H1 (cell line): ENCODE results near the gene NEBL. TPM values are rescaled to one million over a fixed set of nuclear protein-coding genes. Genes with fewer than 3 reads are reported as not detected.
A peak's percentile ranks its signal among the peaks of the same experiment; 100 is the strongest.

Source experiments
- CTCF ChIA-PET: fragments of 300-600 bp; sonication (Branson Sonifier 250); formaldehyde crosslinking; loops from one replicate; lab custom pipeline; 2021; ENCODE audit not compliant: partially characterized antibody; lab: Charles Lee
- POLR2A ChIA-PET: fragments of 300-600 bp; sonication (Branson Sonifier 250); formaldehyde crosslinking; loops from one replicate; lab custom pipeline; 2021; ENCODE audit warnings: inconsistent platforms; ENCODE audit not compliant: partially characterized antibody; lab: Charles Lee
- DNase-seq, 2 experiments: peaks; one replicate each; pipeline versions ENCODE4 v3.0.0 to v3.0.0-alpha.2; 2010 to 2022; ENCODE audit warnings: low spot score in 2 of 2, low read depth in 1 of 2, mixed read lengths in 1 of 2
- FAIRE-seq: peaks from 2 replicates; lab custom pipeline; 2011; peaks lifted over from hg19 to GRCh38; lab: Jason Lieb, UNC
- H2AFZ ChIP-seq: 2 replicates; pipeline ENCODE4 v1.8.1; 2012; ENCODE audit warnings: low read length, inconsistent platforms
- H2AK5ac ChIP-seq: 2 replicates; pipeline ENCODE4 v1.6.1; 2013; ENCODE audit warnings: low read depth, low read length
- H2BK120ac ChIP-seq: replicated peaks from 2 replicates; pipeline ENCODE3; 2013; ENCODE audit warnings: low read depth, low read length, inconsistent platforms
- H2BK12ac ChIP-seq: 2 replicates; pipeline ENCODE4 v1.6.1; 2013; ENCODE audit warnings: low read depth, low read length
- H2BK15ac ChIP-seq: 2 replicates; pipeline ENCODE4 v1.6.1; 2013; ENCODE audit warnings: low read length
- H2BK20ac ChIP-seq: 2 replicates; pipeline ENCODE4 v1.6.1; 2013; ENCODE audit warnings: low read length
- H2BK5ac ChIP-seq: 2 replicates; pipeline ENCODE4 v1.6.1; 2013; ENCODE audit warnings: low read depth, low read length
- H3K14ac ChIP-seq: 2 replicates; pipeline ENCODE4 v1.6.1; 2013; ENCODE audit warnings: inconsistent platforms; ENCODE audit not compliant: insufficient read length
- H3K18ac ChIP-seq: 2 replicates; pipeline ENCODE4 v1.6.1; 2013; ENCODE audit warnings: low read length; ENCODE audit errors: extremely low read depth
- H3K23ac ChIP-seq: 2 replicates; pipeline ENCODE4 v1.6.1; 2013; ENCODE audit warnings: inconsistent platforms; ENCODE audit not compliant: insufficient read length
- H3K23me2 ChIP-seq: 2 replicates; pipeline ENCODE4 v1.6.1; 2013; ENCODE audit warnings: low read depth, low read length
- H3K27ac ChIP-seq: 2 replicates; pipeline ENCODE4 v1.6.1; 2011; ENCODE audit warnings: low read depth, low read length, inconsistent platforms
- H3K27me3 ChIP-seq, 4 experiments: replicated peaks in 1 of 4; 1 replicate in 1 of 4; 2 replicates in 3 of 4; pipeline versions ENCODE4 v1.6.1 to v1.8.1; 2011 to 2013; ENCODE audit warnings: low read length in 3 of 4, mild to moderate bottlenecking in 3 of 4, inconsistent platforms in 2 of 4, mixed read lengths in 2 of 4, moderate library complexity in 1 of 4; ENCODE audit not compliant: control insufficient read depth in 3 of 4, insufficient read depth in 3 of 4; ENCODE audit errors: extremely low read depth in 1 of 4
- H3K36me3 ChIP-seq, 4 experiments: 2 replicates each; pipeline versions ENCODE4 v1.6.1 to v1.8.1; 2011 to 2013; ENCODE audit warnings: mild to moderate bottlenecking in 4 of 4, low read length in 3 of 4, moderate library complexity in 2 of 4, control low read depth in 1 of 4, inconsistent platforms in 1 of 4; ENCODE audit not compliant: insufficient read depth in 4 of 4, control insufficient read depth in 2 of 4
- H3K4ac ChIP-seq: replicated peaks from 2 replicates; pipeline ENCODE3; 2013; ENCODE audit warnings: low read length, low read depth, mixed read lengths, inconsistent platforms; ENCODE audit not compliant: insufficient read length
- H3K4me1 ChIP-seq, 4 experiments: replicated peaks in 1 of 4; 1 replicate in 1 of 4; 2 replicates in 3 of 4; pipeline versions ENCODE4 v1.6.1 to v1.8.1; 2011 to 2013; ENCODE audit warnings: low read length in 3 of 4, inconsistent platforms in 2 of 4, mixed read lengths in 1 of 4; ENCODE audit not compliant: insufficient read depth in 4 of 4, control insufficient read depth in 3 of 4
- H3K4me2 ChIP-seq, 2 experiments: 2 replicates each; pipeline versions ENCODE4 v1.6.1 to v1.8.1; 2011 to 2013; ENCODE audit warnings: low read depth in 2 of 2, low read length in 2 of 2, control low read depth in 1 of 2, inconsistent platforms in 1 of 2, mild to moderate bottlenecking in 1 of 2; ENCODE audit not compliant: insufficient read depth in 1 of 2
- H3K4me3 ChIP-seq, 4 experiments: fragments of 200-600, 300-600 bp in 1 of 4; sonication (generic), shearing (Covaris generic), sonication (Bioruptor Twin) in 1 of 4; 2 replicates each; pipeline versions ENCODE4 v1.5.1 to v1.8.1; 2011 to 2016; ENCODE audit warnings: low read length in 4 of 4, low read depth in 3 of 4, control low read depth in 2 of 4, inconsistent platforms in 2 of 4, mild to moderate bottlenecking in 2 of 4, mixed read lengths in 1 of 4, moderate library complexity in 1 of 4; ENCODE audit not compliant: insufficient read depth in 2 of 4; ENCODE audit errors: extremely low read depth in 1 of 4
- H3K56ac ChIP-seq: replicated peaks from 2 replicates; pipeline ENCODE3; 2013; ENCODE audit warnings: low read depth, mild to moderate bottlenecking, mixed read lengths, low read length, inconsistent platforms; ENCODE audit not compliant: insufficient read length
- H3K79me1 ChIP-seq: 2 replicates; pipeline ENCODE4 v1.6.1; 2013; ENCODE audit warnings: low read depth, low read length, control low read depth
- H3K79me2 ChIP-seq, 2 experiments: 2 replicates each; pipeline versions ENCODE4 v1.6.1 to v1.8.1; 2012 to 2013; ENCODE audit warnings: low read length in 2 of 2, mild to moderate bottlenecking in 2 of 2, inconsistent platforms in 1 of 2; ENCODE audit not compliant: insufficient read depth in 2 of 2, control insufficient read depth in 1 of 2
- H3K9ac ChIP-seq, 4 experiments: replicated peaks in 1 of 4; 1 replicate in 1 of 4; 2 replicates in 3 of 4; pipeline versions ENCODE4 v1.6.1 to v1.8.1; 2011 to 2013; ENCODE audit warnings: low read depth in 3 of 4, low read length in 3 of 4, control low read depth in 2 of 4, mild to moderate bottlenecking in 2 of 4, moderate library complexity in 2 of 4, inconsistent platforms in 1 of 4; ENCODE audit errors: extremely low read depth in 1 of 4
- H3K9me3 ChIP-seq, 2 experiments: 2 replicates each; pipeline versions ENCODE4 v1.6.1 to v1.8.1; 2012 to 2013; ENCODE audit warnings: mild to moderate bottlenecking in 2 of 2, moderate library complexity in 2 of 2, control low read depth in 1 of 2, inconsistent platforms in 1 of 2, low read depth in 1 of 2, low read length in 1 of 2, mixed read lengths in 1 of 2; ENCODE audit not compliant: insufficient read depth in 2 of 2
- H4K20me1 ChIP-seq, 2 experiments: replicated peaks in 1 of 2; 2 replicates each; pipeline versions ENCODE3 to v1.8.1; 2011 to 2013; ENCODE audit warnings: inconsistent platforms in 2 of 2, low read length in 2 of 2, mild to moderate bottlenecking in 1 of 2; ENCODE audit not compliant: insufficient read depth in 2 of 2, control insufficient read depth in 1 of 2
- H4K5ac ChIP-seq: 2 replicates; pipeline ENCODE4 v1.6.1; 2013; ENCODE audit warnings: low read length, low read depth, mixed read lengths, inconsistent platforms; ENCODE audit not compliant: insufficient read length
- H4K8ac ChIP-seq: 2 replicates; pipeline ENCODE4 v1.8.0; 2013; ENCODE audit warnings: mild to moderate bottlenecking, moderate library complexity, low read length, inconsistent platforms; ENCODE audit not compliant: insufficient read depth; ENCODE audit errors: extremely low read depth
- H4K91ac ChIP-seq: replicated peaks from 2 replicates; pipeline ENCODE3; 2013; ENCODE audit warnings: low read length, mixed read lengths, inconsistent platforms; ENCODE audit not compliant: insufficient read length
- CTCF ChIP-seq, 3 experiments: IDR thresholded peaks; 1 replicate in 2 of 3; 2 replicates in 1 of 3; pipeline versions ENCODE4 v1.5.1 to v1.6.1; 2011; ENCODE audit warnings: low read length in 3 of 3, mild to moderate bottlenecking in 3 of 3, inconsistent platforms in 2 of 3, low read depth in 1 of 3, moderate library complexity in 1 of 3; ENCODE audit not compliant: insufficient read depth in 1 of 3; ENCODE audit errors: control extremely low read depth in 1 of 3
- KDM1A ChIP-seq: fragments of 200-600, 300-600 bp; sonication (generic); IDR thresholded peaks from 2 replicates; pipeline ENCODE4 v1.7.1; 2016; ENCODE audit warnings: mild to moderate bottlenecking, low read length, borderline replicate concordance
- POLR2AphosphoS5 ChIP-seq: IDR thresholded peaks from 2 replicates; pipeline ENCODE4 v1.6.1; 2011; ENCODE audit warnings: low read depth, low read length
- RAD21 ChIP-seq, 2 experiments: IDR thresholded peaks in 1 of 2; conservative IDR thresholded peaks in 1 of 2; 2 replicates each; pipeline ENCODE4 v1.6.1; 2011; ENCODE audit warnings: low read depth in 2 of 2, low read length in 2 of 2, improper control_type of control experiment in 1 of 2, inconsistent platforms in 1 of 2, mild to moderate bottlenecking in 1 of 2, moderate library complexity in 1 of 2
- WGBS, 2 experiments: shearing (Covaris generic) in 1 of 2; methylation state at CpG; one replicate each; pipeline versions ENCODE4 v1.1.6 to v1.1.7; 2013 to 2015; ENCODE audit warnings: low lambda C conversion rate in 2 of 2, mixed read lengths in 2 of 2, inconsistent platforms in 1 of 2, low coverage in 1 of 2, missing lambda C conversion rate in 1 of 2; ENCODE audit not compliant: insufficient replicate concordance in 2 of 2, insufficient coverage in 1 of 2, insufficient read length in 1 of 2; ENCODE audit errors: extremely low coverage in 1 of 2, missing lambda C conversion rate in 1 of 2; 5-methylcytosine and 5-hydroxymethylcytosine counted together
- polyA plus RNA-seq, 7 experiments: library from polyadenylated mRNA; depleted of rRNA in 3 of 7; stranded (reverse) in 5 of 7; unstranded in 2 of 7; fragments of >200 nt in 5 of 7; fragments of 200-250 nt in 2 of 7; gene quantifications; 1 replicate in 5 of 7; 2 replicates in 1 of 7; 4 replicates in 1 of 7; pipeline versions ENCODE4 v1.2.1 to v1.2.3, GENCODE V29; 2011 to 2013; ENCODE audit warnings: missing spikeins in 2 of 7, mixed read lengths in 2 of 7
- total RNA-seq: library from RNA; stranded (reverse); fragmentation: NEBNext Ultra II Directional; extraction: Animal tissue kit (Norgen Biotek cat#: 25700); gene quantifications from 2 replicates; pipeline ENCODE4 v1.2.1, GENCODE V29; 2021

Gene NEBL
- total and polyA plus RNA-seq, 2 of the 8 experiments (the other 6 are each of a cell fraction or from before 2014, with no cell fraction given) = 7.5 to 10.5 TPM

GRCh38 chr10:20768843-20769242, 128.3 kb downstream of the NEBL start:
- no peak overlapping the region for H2AK5ac ChIP-seq
- FAIRE-seq = no peak

More at GRCh38 chr10:20768843-20769242, 128.3 kb downstream of the NEBL start:
- no peak overlapping the region for H3K27ac ChIP-seq
- no peaks in the 10 kb centered on the region for H3K36me3 ChIP-seq
- H3K4me2 ChIP-seq = no peak overlapping the region
- no peak overlapping the region for H2AFZ ChIP-seq
- H2BK120ac ChIP-seq = no peak overlapping the region
- no peak for DNase-seq
- H2BK5ac ChIP-seq = no peak overlapping the region
- H4K20me1 ChIP-seq = no peaks in the 10 kb centered on the region
- 49% methylated on average over 3 of the region's 3 CpGs; no CpG with 5 or more reads in 1 of the 2 experiments for WGBS, 2 experiments
- H3K56ac ChIP-seq = no peak overlapping the region
- no peak overlapping the region for H3K23ac ChIP-seq
- no peaks in the 10 kb centered on the region for H3K9me3 ChIP-seq
- H3K14ac ChIP-seq = no peak overlapping the region
- no peak overlapping the region for H3K18ac ChIP-seq
- H3K4ac ChIP-seq = no peak overlapping the region
- ChIA-PET POLR2A (no interaction called here), CTCF (interaction anchor here (0.6 to 2.9 kb wide), 21 partner anchors 14 to 1357 kb away, joined by 3 to 12 read pairs (median 4); no protein-coding TSS in a partner anchor)
- no peaks in the 10 kb centered on the region for H3K23me2 ChIP-seq
- no peak overlapping the region for H4K91ac ChIP-seq
- no peaks in the 10 kb centered on the region for H3K4me1 ChIP-seq
- no peak overlapping the region for H3K9ac ChIP-seq
- H3K79me2 ChIP-seq = no peaks in the 10 kb centered on the region
- no peaks in the 10 kb centered on the region for H3K27me3 ChIP-seq
- no peak overlapping the region for H4K8ac ChIP-seq
- H3K4me3 ChIP-seq = no peak overlapping the region
- H2BK15ac ChIP-seq = no peak overlapping the region
- H4K5ac ChIP-seq = no peak overlapping the region
- TF ChIP-seq CTCF (IDR thresholded peaks at IDR 0.05; ENCODE audit: control extremely low read depth in 1 of 3, insufficient read depth in 1 of 3, low read depth in 1 of 3, low read length in 3 of 3) = peak in 1 of 3 experiments; percentile 16; a peak in 1 of 4 replicates
- no peak for TF ChIP-seq POLR2AphosphoS5
- no peak for TF ChIP-seq KDM1A
- TF ChIP-seq RAD21 (IDR thresholded peaks at IDR 0.05 in 1 of 2, conservative IDR thresholded peaks at IDR 0.05 in 1 of 2; ENCODE audit: low read depth in 2 of 2, low read length in 2 of 2) = peak in 1 of 2 experiments; percentile 74
- TF ChIP-seq, all 59 proteins: peak for 2
- H2BK12ac ChIP-seq = no peak overlapping the region
- H2BK20ac ChIP-seq = no peak overlapping the region
- no peaks in the 10 kb centered on the region for H3K79me1 ChIP-seq
